ENCODE data around the gene CANX. TPM values are rescaled to one million over a fixed set of nuclear protein-coding genes. Genes with fewer than 3 reads are reported as not detected.

The CANX gene
- total RNA-seq, 2 donors from 2014 or later, result 389 to 615 TPM

- H3K9me3 Mint-ChIP-seq, result no peaks in the 10 kb centered on the region
- 95 to 97% methylated on average over 4 of the region's 4 CpGs for WGBS, 2 experiments (ENCODE audit: insufficient coverage in 1 of 2, insufficient read length in 1 of 2)
- peaks cover 78% of the 10 kb centered on the region for H3K36me3 ChIP-seq (ENCODE audit: control insufficient read depth, insufficient read depth, low read length)
Observed at GRCh38 chr5:179771311-179771895, 72.6 kb downstream of the CANX start.

GRCh38 chr5:179772351-179772750, 73.6 kb downstream of the CANX start:
- Histone ChIP-seq H3K4me3 (ENCODE audit: low read length) (no peak overlapping the region), H3K4me1 (ENCODE audit: control insufficient read depth, insufficient read depth, low read length) (no peaks in the 10 kb centered on the region), H3K9ac (ENCODE audit: extremely low read depth, low read length, poor library complexity, severe bottlenecking) (no peak overlapping the region), H3K27ac (ENCODE audit: low read depth, low read length) (no peak overlapping the region), H3K9me3 (ENCODE audit: control insufficient read depth, low read length) (no peaks in the 10 kb centered on the region), H3K36me3 (ENCODE audit: control insufficient read depth, insufficient read depth, low read length) (peaks cover 74% of the 10 kb centered on the region), H3K27me3 (ENCODE audit: control insufficient read depth, insufficient read depth, low read length, poor library complexity, severe bottlenecking) (no peaks in the 10 kb centered on the region)
- H3K4me3 Mint-ChIP-seq, result no peak overlapping the region
- TF ChIP-seq CTCF (conservative IDR thresholded peaks at IDR 0.05), result no peak
- DNase-seq, result no peak
- no peaks in the 10 kb centered on the region for H3K27me3 Mint-ChIP-seq (ENCODE audit: insufficient read depth)
- no peak overlapping the region for H3K27ac Mint-ChIP-seq
- no peaks in the 10 kb centered on the region for H3K9me3 Mint-ChIP-seq
- H3K36me3 Mint-ChIP-seq (ENCODE audit: low read depth), result peaks cover 74% of the 10 kb centered on the region
- WGBS, 2 experiments (ENCODE audit: insufficient coverage in 1 of 2, insufficient read length in 1 of 2), result 100% methylated on average over 2 to 5 of the region's 6 CpGs
- peaks cover 11% of the 10 kb centered on the region for H3K4me1 Mint-ChIP-seq

More at GRCh38 chr5:179771311-179771895, 72.6 kb downstream of the CANX start:
- no peak overlapping the region for H3K4me3 Mint-ChIP-seq
- Histone ChIP-seq H3K9me3 (ENCODE audit: control insufficient read depth, low read length) (no peaks in the 10 kb centered on the region), H3K27ac (ENCODE audit: low read depth, low read length) (no peak overlapping the region), H3K4me3 (ENCODE audit: low read length) (no peak overlapping the region), H3K4me1 (ENCODE audit: control insufficient read depth, insufficient read depth, low read length) (peaks cover 2% of the 10 kb centered on the region), H3K27me3 (ENCODE audit: control insufficient read depth, insufficient read depth, low read length, poor library complexity, severe bottlenecking) (no peaks in the 10 kb centered on the region), H3K9ac (ENCODE audit: extremely low read depth, low read length, poor library complexity, severe bottlenecking) (no peak overlapping the region)
- no peak for DNase-seq
- no peaks in the 10 kb centered on the region for H3K27me3 Mint-ChIP-seq (ENCODE audit: insufficient read depth)
- no peak overlapping the region for H3K27ac Mint-ChIP-seq
- peaks cover 21% of the 10 kb centered on the region for H3K4me1 Mint-ChIP-seq
- H3K36me3 Mint-ChIP-seq (ENCODE audit: low read depth), result peaks cover 73% of the 10 kb centered on the region
- no peak for TF ChIP-seq CTCF (conservative IDR thresholded peaks at IDR 0.05)

GRCh38 chr5:179773686-179774040, 74.9 kb downstream of the CANX start:
- no peak overlapping the region for H3K9ac ChIP-seq (ENCODE audit: extremely low read depth, low read length, poor library complexity, severe bottlenecking)
- H3K36me3 ChIP-seq (ENCODE audit: control insufficient read depth, insufficient read depth, low read length), result peaks cover 69% of the 10 kb centered on the region
- no peaks in the 10 kb centered on the region for H3K27me3 Mint-ChIP-seq (ENCODE audit: insufficient read depth)
- no peaks in the 10 kb centered on the region for H3K9me3 Mint-ChIP-seq
- H3K4me1 ChIP-seq (ENCODE audit: control insufficient read depth, insufficient read depth, low read length), result no peaks in the 10 kb centered on the region
- H3K27ac ChIP-seq (ENCODE audit: low read depth, low read length), result no peak overlapping the region
- peaks cover under 1% of the 10 kb centered on the region for H3K4me1 Mint-ChIP-seq
- 93 to 98% methylated on average over 4 to 9 of the region's 9 CpGs for WGBS, 2 experiments (ENCODE audit: insufficient coverage in 1 of 2, insufficient read length in 1 of 2)
- H3K27me3 ChIP-seq (ENCODE audit: control insufficient read depth, insufficient read depth, low read length, poor library complexity, severe bottlenecking), result no peaks in the 10 kb centered on the region
- no peak for DNase-seq
- no peak overlapping the region for H3K4me3 ChIP-seq (ENCODE audit: low read length)
- no peak overlapping the region for H3K27ac Mint-ChIP-seq
- no peak for TF ChIP-seq CTCF (conservative IDR thresholded peaks at IDR 0.05)
- H3K9me3 ChIP-seq (ENCODE audit: control insufficient read depth, low read length), result no peaks in the 10 kb centered on the region
- H3K36me3 Mint-ChIP-seq (ENCODE audit: low read depth), result peaks cover 80% of the 10 kb centered on the region
- no peak overlapping the region for H3K4me3 Mint-ChIP-seq

All from endodermal cell (in vitro differentiated cells).